T-helper 1 cell treated with Interleukin-12 subunit alpha and Interleukin-12 subunit beta and Interleukin-4 antibody, amounts not matched to agents 30 ng/mL and 1 ng/mL, for 36 hours (primary cell): ENCODE measurements around the gene MLX. TPM values are rescaled to one million over a fixed set of nuclear protein-coding genes. Genes with fewer than 3 reads are reported as not detected.
"Not testable (repeated sequence)": the region's sequence is repeated elsewhere in the genome, so short reads cannot be mapped to it uniquely, and the experiment has no call there.

Source experiments
- intact Hi-C: fragments of 100-400 bp; cut with micrococcal nuclease; formaldehyde crosslinking; loops from one replicate; pipeline ENCODE4 v1.15.1; 2024
- total RNA-seq: library from RNA; stranded (reverse); gene quantifications from 2 replicates; pipeline ENCODE4 v1.2.3, GENCODE V29; 2022

MLX gene
- total RNA-seq, 1 donor from 2014 or later: 72.9 TPM

DNA sequence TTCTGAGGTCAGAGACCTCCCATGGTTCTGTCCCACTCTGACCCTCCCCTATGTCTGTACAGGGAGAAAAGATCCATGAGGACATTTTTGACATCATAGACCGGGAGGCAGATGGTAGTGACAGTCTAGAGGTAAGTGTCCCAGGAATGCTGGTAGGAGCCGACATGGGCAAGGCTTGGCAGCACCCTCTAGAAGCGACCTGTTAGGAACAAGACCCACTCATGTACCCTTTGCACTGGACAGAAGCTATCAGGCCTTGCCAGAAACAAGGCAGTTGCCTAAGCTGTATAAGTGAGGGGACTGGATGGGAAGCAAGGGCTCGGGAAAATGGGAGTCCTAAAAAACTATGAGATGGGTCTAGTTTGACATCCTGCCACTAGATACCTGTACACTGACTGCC, 45.1 kb downstream of the MLX start:
- intact Hi-C loops: no loop called here

DNA sequence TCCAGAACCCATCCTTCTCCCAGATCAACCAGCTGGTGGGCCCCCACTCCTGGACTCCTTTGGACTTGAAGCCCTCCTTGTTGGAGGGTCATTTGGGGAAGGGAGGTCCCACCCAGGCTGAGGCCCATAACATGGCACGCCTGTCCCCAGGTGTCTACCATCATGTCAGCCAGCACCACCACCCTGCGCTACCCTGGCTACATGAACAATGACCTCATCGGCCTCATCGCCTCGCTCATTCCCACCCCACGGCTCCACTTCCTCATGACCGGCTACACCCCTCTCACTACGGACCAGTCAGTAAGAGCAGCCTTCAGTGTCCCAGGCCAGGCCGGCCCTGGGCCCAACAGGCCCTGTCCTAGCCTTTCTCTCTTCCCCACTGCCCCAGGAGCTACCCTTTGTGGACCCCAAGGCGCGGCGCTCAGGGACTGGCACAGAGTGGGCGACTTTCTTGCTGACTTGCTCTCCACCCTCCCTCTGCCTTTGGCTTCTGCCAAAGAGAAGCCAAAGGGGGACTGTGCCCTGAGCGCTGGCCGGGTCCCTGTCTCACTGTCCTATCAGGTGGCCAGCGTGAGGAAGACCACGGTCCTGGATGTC, 46.9 kb downstream of the MLX start:
- intact Hi-C loops: no loop called here

DNA sequence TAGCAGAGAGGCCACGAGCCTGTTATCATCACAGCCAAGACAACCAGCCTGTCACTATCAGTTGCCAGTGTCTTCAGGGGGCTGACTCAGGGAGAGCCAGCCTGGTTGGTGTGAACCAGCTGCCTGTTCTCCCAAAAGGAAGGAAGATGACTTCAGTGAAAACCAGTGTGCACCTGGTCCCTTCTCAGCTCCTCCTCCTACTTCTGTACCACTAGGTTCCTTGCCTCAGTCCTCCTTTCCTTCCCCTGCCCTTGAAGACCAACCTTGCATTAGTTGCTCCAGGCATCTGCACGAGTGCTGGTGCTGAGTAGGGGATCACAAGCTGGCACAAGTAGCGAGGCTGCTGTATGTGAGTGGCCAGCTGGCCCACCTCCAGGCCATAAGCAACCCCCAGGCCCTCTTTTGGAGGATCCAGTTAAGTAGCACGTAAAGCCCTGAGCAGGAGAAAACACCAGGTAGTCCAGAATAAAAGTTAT, 51.1 kb downstream of the MLX start:
- intact Hi-C loops: no loop called here

DNA sequence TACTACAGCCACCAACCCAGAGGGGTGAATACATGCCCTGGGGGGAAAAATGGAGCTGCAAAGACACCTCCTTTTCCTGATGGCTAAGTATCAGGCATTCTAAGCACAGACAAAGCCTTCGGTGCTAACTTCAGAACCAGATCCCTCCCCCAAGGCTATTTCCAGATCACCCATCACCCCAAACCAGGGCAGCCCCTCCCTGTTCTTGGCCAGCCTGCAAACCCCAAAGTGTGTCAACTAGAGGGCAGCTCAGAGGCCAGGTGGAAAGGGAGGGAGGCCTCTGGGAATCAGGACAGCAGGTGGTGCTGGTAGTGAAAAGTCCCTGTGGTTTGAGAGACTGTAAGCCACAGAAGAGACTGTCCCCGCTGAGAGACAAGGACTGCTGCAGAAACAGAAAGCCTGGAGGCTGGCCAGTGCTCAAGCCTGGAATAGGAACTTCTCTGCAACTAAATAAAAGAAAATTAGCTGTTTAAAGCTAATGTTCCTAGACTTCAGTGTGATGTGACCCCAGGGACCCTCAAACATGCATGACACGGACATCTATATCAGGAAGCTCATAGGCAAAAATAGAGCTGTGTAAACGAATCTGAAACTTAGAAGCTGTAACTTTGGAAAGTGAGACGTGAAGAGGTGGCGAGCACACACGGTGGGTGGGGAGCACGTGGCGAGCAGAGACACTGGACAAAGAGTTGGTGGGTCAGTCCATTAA, 51.7 kb downstream of the MLX start:
- intact Hi-C loops: no loop called here

DNA sequence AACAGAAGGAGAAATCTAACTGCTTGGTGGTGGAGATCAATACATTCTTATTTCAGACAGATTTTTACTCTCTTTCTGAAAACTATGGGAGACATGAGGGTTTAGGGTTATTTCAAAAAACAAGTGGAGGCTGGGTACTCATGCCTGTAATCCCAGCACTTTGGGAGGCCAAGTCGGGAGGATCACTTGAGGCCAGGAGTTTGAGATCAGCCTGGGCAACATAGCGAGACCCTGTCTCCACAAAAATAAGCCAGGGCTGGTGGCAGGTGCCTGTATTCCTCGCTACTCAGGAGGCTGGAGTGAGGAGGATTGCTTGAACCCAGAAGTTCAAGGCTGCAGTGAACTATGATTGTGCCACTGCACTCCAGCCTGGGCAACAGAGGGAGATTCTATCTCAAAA, 55.1 kb downstream of the MLX start:
- intact Hi-C loops: not testable (repeated sequence)

Other genes with a start within 250 kb of the MLX start
- 230 and 240 TPM in 2 replicates for gene STAT3, start 178.7 kb upstream of the MLX start, total RNA-seq
- gene CAVIN1, start 143.8 kb upstream of the MLX start, total RNA-seq: 1.9 TPM in 2 replicates
- gene ATP6V0A1, start 108.2 kb upstream of the MLX start, total RNA-seq: 25.3 and 27.7 TPM in 2 replicates
- gene NAGLU, start 30.9 kb upstream of the MLX start, total RNA-seq: 19.6 and 22.2 TPM in 2 replicates
- 0.34 and 0.59 TPM in 2 replicates for gene HSD17B1, start 14.2 kb upstream of the MLX start, total RNA-seq
- 74.3 and 80.3 TPM in 2 replicates for gene COASY, start 5.0 kb upstream of the MLX start, total RNA-seq
- gene PSMC3IP, start 10.6 kb downstream of the MLX start, total RNA-seq: 17.3 and 18.0 TPM in 2 replicates
- gene RETREG3, start 42.3 kb downstream of the MLX start, total RNA-seq: 73.4 and 75.5 TPM in 2 replicates
- gene TUBG1, start 42.6 kb downstream of the MLX start, total RNA-seq: 54.7 and 60.5 TPM in 2 replicates
- gene TUBG2, start 92.2 kb downstream of the MLX start, total RNA-seq: 8.1 and 9.4 TPM in 2 replicates
- gene PLEKHH3, start 109.9 kb downstream of the MLX start, total RNA-seq: 0.61 and 1.8 TPM in 2 replicates
- 0.81 and 1.0 TPM in 2 replicates for gene CCR10, start 114.7 kb downstream of the MLX start, total RNA-seq
- 2.2 and 2.8 TPM in 2 replicates for gene CNTNAP1, start 115.4 kb downstream of the MLX start, total RNA-seq
- 49.8 and 54.7 TPM in 2 replicates for gene EZH1, start 177.9 kb downstream of the MLX start, total RNA-seq
- gene RAMP2, start 194.1 kb downstream of the MLX start, total RNA-seq: not detected in 2 replicates
- 59.0 and 65.1 TPM in 2 replicates for gene VPS25, start 206.3 kb downstream of the MLX start, total RNA-seq
- gene WNK4, start 213.5 kb downstream of the MLX start, total RNA-seq: 0.15 and 0.22 TPM in 2 replicates
- gene COA3, start 231.6 kb downstream of the MLX start, total RNA-seq: 48.1 and 49.5 TPM in 2 replicates
- not detected in 2 replicates for gene CNTD1, start 231.8 kb downstream of the MLX start, total RNA-seq